Body of pancreas (tissue), 4 donors: ENCODE results near the gene BMP7.

Experiments used
- POLR2A ChIP-seq, 3 donors: fragments of 450-650 bp; IDR thresholded peaks; one replicate each; pipeline ENCODE4 v1.6.1; 2016; ENCODE audit warnings: antibody characterized with exemption in 3 of 3, mild to moderate bottlenecking in 2 of 3
- TF ChIP-seq, protein P1 (sequence below), 7 experiments: fragments of 450-650 bp in 4 of 7; fragments of 200-600 bp in 3 of 7; sonication (generic) in 3 of 7; IDR thresholded peaks; one replicate each; pipeline ENCODE4 v1.5.1; 2016 to 2019; ENCODE audit warnings: antibody characterized with exemption in 7 of 7

- TF ChIP-seq, protein P1, sequence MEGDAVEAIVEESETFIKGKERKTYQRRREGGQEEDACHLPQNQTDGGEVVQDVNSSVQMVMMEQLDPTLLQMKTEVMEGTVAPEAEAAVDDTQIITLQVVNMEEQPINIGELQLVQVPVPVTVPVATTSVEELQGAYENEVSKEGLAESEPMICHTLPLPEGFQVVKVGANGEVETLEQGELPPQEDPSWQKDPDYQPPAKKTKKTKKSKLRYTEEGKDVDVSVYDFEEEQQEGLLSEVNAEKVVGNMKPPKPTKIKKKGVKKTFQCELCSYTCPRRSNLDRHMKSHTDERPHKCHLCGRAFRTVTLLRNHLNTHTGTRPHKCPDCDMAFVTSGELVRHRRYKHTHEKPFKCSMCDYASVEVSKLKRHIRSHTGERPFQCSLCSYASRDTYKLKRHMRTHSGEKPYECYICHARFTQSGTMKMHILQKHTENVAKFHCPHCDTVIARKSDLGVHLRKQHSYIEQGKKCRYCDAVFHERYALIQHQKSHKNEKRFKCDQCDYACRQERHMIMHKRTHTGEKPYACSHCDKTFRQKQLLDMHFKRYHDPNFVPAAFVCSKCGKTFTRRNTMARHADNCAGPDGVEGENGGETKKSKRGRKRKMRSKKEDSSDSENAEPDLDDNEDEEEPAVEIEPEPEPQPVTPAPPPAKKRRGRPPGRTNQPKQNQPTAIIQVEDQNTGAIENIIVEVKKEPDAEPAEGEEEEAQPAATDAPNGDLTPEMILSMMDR (IDR thresholded peaks at IDR 0.05), result no peak
- no peak for TF ChIP-seq POLR2A (IDR thresholded peaks at IDR 0.05)
These were observed 20.4 kb downstream of the BMP7 start for GRCh38 chr20:57245997-57246396.
